SK-N-SH (cell line): ENCODE measurements around the gene TRAPPC3. TPM values are rescaled to one million over a fixed set of nuclear protein-coding genes. Genes with fewer than 3 reads are reported as not detected.

ENCODE experiments used
- CTCF ChIA-PET: fragments of 300-600, 350-600 bp; formaldehyde crosslinking; extraction: SDS; loops from one replicate; lab custom pipeline; 2021; lab: Yijun Ruan, JAX
- POLR2A ChIA-PET: fragments of 350-600 bp; sonication (Branson Sonifier 250); formaldehyde crosslinking; extraction: SDS; loops from one replicate; lab custom pipeline; 2020; ENCODE audit warnings: antibody characterized with exemption, inconsistent platforms; lab: Yijun Ruan, JAX
- DNase-seq: peaks from one replicate; pipeline ENCODE4 v3.0.0; 2012
- H2AFZ ChIP-seq: fragments of 200-600 bp; sonication (generic); 2 replicates; pipeline ENCODE4 v1.8.1; 2016; ENCODE audit warnings: antibody characterized with exemption, mild to moderate bottlenecking, low read depth
- H3F3A ChIP-seq: fragments of 200-600 bp; sonication (generic); replicated peaks from 2 replicates; pipeline ENCODE3; 2016; ENCODE audit warnings: antibody characterized with exemption, mild to moderate bottlenecking; ENCODE audit not compliant: insufficient read depth
- H3K27ac ChIP-seq, 2 experiments: fragments of 200-500 bp in 1 of 2; fragments of 200-600 bp in 1 of 2; sonication (Bioruptor generic) in 1 of 2; sonication (generic), shearing (Covaris generic) in 1 of 2; 2 replicates each; pipeline versions ENCODE4 v1.5.1 to v1.6.1; 2014 to 2016; ENCODE audit warnings: low read depth in 2 of 2, inconsistent platforms in 1 of 2, low read length in 1 of 2, mild to moderate bottlenecking in 1 of 2, mixed read lengths in 1 of 2
- H3K27me3 ChIP-seq: fragments of 200-600 bp; sonication (generic), shearing (Covaris generic); 2 replicates; pipeline ENCODE4 v1.6.1; 2016; ENCODE audit warnings: mixed run types; ENCODE audit not compliant: insufficient read depth
- H3K36me3 ChIP-seq, 2 experiments: fragments of 200-500 bp in 1 of 2; fragments of 200-600 bp in 1 of 2; sonication (Bioruptor generic) in 1 of 2; sonication (generic) in 1 of 2; replicated peaks in 1 of 2; 2 replicates each; pipeline versions ENCODE3 to v1.5.1; 2014 to 2016; ENCODE audit warnings: low read length in 1 of 2, mild to moderate bottlenecking in 1 of 2; ENCODE audit not compliant: insufficient read depth in 2 of 2, control insufficient read depth in 1 of 2
- H3K4me1 ChIP-seq, 2 experiments: fragments of 200-500 bp in 1 of 2; fragments of 200-600 bp in 1 of 2; sonication (Bioruptor generic) in 1 of 2; sonication (generic), shearing (Covaris generic) in 1 of 2; 2 replicates each; pipeline versions ENCODE4 v1.5.1 to v1.6.1; 2014 to 2016; ENCODE audit warnings: low read depth in 1 of 2, low read length in 1 of 2, mixed run types in 1 of 2; ENCODE audit not compliant: insufficient read depth in 2 of 2, control insufficient read depth in 1 of 2
- H3K4me2 ChIP-seq: fragments of 200-600 bp; sonication (generic), shearing (Covaris generic); 2 replicates; pipeline ENCODE4 v1.6.1; 2017; ENCODE audit warnings: mixed run types
- H3K4me3 ChIP-seq, 2 experiments: fragments of 200-500 bp in 1 of 2; fragments of 200-600 bp in 1 of 2; sonication (Bioruptor generic) in 1 of 2; sonication (generic), shearing (Covaris generic) in 1 of 2; 2 replicates each; pipeline versions ENCODE4 v1.5.1 to v1.8.1; 2014 to 2016; ENCODE audit warnings: low read depth in 2 of 2, inconsistent platforms in 1 of 2, low read length in 1 of 2, mild to moderate bottlenecking in 1 of 2, mixed read lengths in 1 of 2, moderate library complexity in 1 of 2
- H3K79me2 ChIP-seq: fragments of 200-600 bp; sonication (generic); 2 replicates; pipeline ENCODE4 v1.8.1; 2017; ENCODE audit warnings: mild to moderate bottlenecking; ENCODE audit not compliant: insufficient read depth
- H3K9ac ChIP-seq: fragments of 200-600 bp; sonication (generic); 2 replicates; pipeline ENCODE4 v1.6.1; 2017; ENCODE audit warnings: mixed run types
- H3K9me2 ChIP-seq: fragments of 200-600 bp; sonication (generic); 2 replicates; pipeline ENCODE4 v1.6.1; 2017; ENCODE audit warnings: mixed run types
- H3K9me3 ChIP-seq: fragments of 200-600 bp; sonication (generic); 2 replicates; pipeline ENCODE4 v1.6.1; 2017; ENCODE audit warnings: mixed run types, mild to moderate bottlenecking, moderate library complexity
- H4K20me1 ChIP-seq: fragments of 200-600 bp; sonication (generic); 2 replicates; pipeline ENCODE4 v1.6.1; 2017; ENCODE audit warnings: mild to moderate bottlenecking, mixed run types; ENCODE audit not compliant: insufficient read depth
- CHD2 ChIP-seq: fragments of 150-350 bp; IDR thresholded peaks from 2 replicates; pipeline ENCODE4 v1.6.1; 2018; ENCODE audit warnings: low read length; ENCODE audit not compliant: partially characterized antibody
- FOXM1 ChIP-seq: IDR thresholded peaks from 2 replicates; pipeline ENCODE4 v1.4.0; 2012; ENCODE audit warnings: low read depth, mild to moderate bottlenecking
- MEF2A ChIP-seq: IDR thresholded peaks from 2 replicates; pipeline ENCODE4 v1.4.0; 2012; ENCODE audit warnings: low read depth, borderline replicate concordance
- NRF1 ChIP-seq: IDR thresholded peaks from 2 replicates; pipeline ENCODE4 v1.6.1; 2012; ENCODE audit warnings: low read depth, mild to moderate bottlenecking, low read length
- POLR2AphosphoS5 ChIP-seq: IDR thresholded peaks from 2 replicates; pipeline ENCODE4 v1.6.1; 2012; ENCODE audit warnings: low read depth, low read length
- RCOR1 ChIP-seq: fragments of 150-350 bp; IDR thresholded peaks from 2 replicates; pipeline ENCODE4 v1.6.1; 2017; ENCODE audit warnings: antibody characterized with exemption, low read length
- RXRA ChIP-seq: IDR thresholded peaks from 2 replicates; pipeline ENCODE4 v1.4.0; 2012; ENCODE audit warnings: low read depth, mild to moderate bottlenecking, borderline replicate concordance
- SIN3A ChIP-seq: IDR thresholded peaks from 2 replicates; pipeline ENCODE4 v1.6.1; 2012; ENCODE audit warnings: low read depth, mild to moderate bottlenecking, low read length, moderate library complexity, borderline replicate concordance
- SMC3 ChIP-seq: IDR thresholded peaks from 2 replicates; pipeline ENCODE4 v1.6.1; 2012; ENCODE audit warnings: low read depth, low read length, improper control_type of control experiment
- WGBS: methylation state at CpG from one replicate; pipeline ENCODE4 v1.1.6; 2017; ENCODE audit warnings: low lambda C conversion rate; 5-methylcytosine and 5-hydroxymethylcytosine counted together
- polyA plus RNA-seq, 3 experiments: library from polyadenylated mRNA; depleted of rRNA; stranded (reverse); fragments of >200 nt; gene quantifications; 2 replicates each; pipeline ENCODE4 v1.2.3, GENCODE V29; 2012
- TF ChIP-seq, protein P1 (sequence below): IDR thresholded peaks from 2 replicates; pipeline ENCODE4 v1.6.1; 2012; ENCODE audit warnings: mild to moderate bottlenecking, low read depth, low read length, moderate library complexity
- TF ChIP-seq, protein P2 (sequence below): fragments of 200-600 bp; sonication (generic); IDR thresholded peaks from 2 replicates; pipeline ENCODE4 v1.6.1; 2017; ENCODE audit warnings: antibody characterized with exemption, mild to moderate bottlenecking, moderate library complexity
- TF ChIP-seq, protein P3 (sequence below): fragments of 150-350 bp; IDR thresholded peaks from 2 replicates; pipeline ENCODE4 v1.6.1; 2016; ENCODE audit warnings: mild to moderate bottlenecking, low read depth, low read length
- TF ChIP-seq, protein P4 (sequence below): IDR thresholded peaks from 2 replicates; pipeline ENCODE4 v1.4.0; 2012; ENCODE audit warnings: low read depth, borderline replicate concordance
- TF ChIP-seq, protein P5 (sequence below): IDR thresholded peaks from 2 replicates; pipeline ENCODE4; 2012
- TF ChIP-seq, protein P6 (sequence below): IDR thresholded peaks from 2 replicates; pipeline ENCODE4 v1.4.0; 2012; ENCODE audit warnings: low read depth, borderline replicate concordance

TRAPPC3 gene
- polyA plus RNA-seq, 1 of the 3 experiments (the other 2 are of a cell fraction) = 149 TPM

DNA sequence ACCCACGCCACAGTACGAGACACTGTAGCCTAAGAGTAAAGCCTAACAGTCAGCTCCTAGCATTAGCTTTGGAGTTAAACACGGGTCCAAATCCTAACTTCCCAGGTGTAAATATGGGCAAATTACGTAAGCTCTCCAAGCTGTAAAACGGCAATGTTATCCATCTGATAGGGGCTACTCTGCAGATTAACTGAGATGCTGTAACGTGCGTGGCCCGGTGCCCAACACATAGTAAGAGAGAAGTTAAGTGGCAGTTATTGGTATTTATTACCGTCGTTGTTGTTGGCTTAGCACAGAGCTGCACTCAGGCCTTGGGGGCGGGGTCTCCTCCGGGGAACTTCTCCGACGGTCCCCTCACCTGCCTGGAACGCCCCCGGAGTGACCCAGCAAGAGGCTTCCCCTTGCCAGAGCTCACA, 457 bp downstream of the TRAPPC3 start (continued):
- TF ChIP-seq, protein P1, sequence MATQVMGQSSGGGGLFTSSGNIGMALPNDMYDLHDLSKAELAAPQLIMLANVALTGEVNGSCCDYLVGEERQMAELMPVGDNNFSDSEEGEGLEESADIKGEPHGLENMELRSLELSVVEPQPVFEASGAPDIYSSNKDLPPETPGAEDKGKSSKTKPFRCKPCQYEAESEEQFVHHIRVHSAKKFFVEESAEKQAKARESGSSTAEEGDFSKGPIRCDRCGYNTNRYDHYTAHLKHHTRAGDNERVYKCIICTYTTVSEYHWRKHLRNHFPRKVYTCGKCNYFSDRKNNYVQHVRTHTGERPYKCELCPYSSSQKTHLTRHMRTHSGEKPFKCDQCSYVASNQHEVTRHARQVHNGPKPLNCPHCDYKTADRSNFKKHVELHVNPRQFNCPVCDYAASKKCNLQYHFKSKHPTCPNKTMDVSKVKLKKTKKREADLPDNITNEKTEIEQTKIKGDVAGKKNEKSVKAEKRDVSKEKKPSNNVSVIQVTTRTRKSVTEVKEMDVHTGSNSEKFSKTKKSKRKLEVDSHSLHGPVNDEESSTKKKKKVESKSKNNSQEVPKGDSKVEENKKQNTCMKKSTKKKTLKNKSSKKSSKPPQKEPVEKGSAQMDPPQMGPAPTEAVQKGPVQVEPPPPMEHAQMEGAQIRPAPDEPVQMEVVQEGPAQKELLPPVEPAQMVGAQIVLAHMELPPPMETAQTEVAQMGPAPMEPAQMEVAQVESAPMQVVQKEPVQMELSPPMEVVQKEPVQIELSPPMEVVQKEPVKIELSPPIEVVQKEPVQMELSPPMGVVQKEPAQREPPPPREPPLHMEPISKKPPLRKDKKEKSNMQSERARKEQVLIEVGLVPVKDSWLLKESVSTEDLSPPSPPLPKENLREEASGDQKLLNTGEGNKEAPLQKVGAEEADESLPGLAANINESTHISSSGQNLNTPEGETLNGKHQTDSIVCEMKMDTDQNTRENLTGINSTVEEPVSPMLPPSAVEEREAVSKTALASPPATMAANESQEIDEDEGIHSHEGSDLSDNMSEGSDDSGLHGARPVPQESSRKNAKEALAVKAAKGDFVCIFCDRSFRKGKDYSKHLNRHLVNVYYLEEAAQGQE = no peak
- TF ChIP-seq, protein P2, sequence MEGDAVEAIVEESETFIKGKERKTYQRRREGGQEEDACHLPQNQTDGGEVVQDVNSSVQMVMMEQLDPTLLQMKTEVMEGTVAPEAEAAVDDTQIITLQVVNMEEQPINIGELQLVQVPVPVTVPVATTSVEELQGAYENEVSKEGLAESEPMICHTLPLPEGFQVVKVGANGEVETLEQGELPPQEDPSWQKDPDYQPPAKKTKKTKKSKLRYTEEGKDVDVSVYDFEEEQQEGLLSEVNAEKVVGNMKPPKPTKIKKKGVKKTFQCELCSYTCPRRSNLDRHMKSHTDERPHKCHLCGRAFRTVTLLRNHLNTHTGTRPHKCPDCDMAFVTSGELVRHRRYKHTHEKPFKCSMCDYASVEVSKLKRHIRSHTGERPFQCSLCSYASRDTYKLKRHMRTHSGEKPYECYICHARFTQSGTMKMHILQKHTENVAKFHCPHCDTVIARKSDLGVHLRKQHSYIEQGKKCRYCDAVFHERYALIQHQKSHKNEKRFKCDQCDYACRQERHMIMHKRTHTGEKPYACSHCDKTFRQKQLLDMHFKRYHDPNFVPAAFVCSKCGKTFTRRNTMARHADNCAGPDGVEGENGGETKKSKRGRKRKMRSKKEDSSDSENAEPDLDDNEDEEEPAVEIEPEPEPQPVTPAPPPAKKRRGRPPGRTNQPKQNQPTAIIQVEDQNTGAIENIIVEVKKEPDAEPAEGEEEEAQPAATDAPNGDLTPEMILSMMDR = no peak

DNA sequence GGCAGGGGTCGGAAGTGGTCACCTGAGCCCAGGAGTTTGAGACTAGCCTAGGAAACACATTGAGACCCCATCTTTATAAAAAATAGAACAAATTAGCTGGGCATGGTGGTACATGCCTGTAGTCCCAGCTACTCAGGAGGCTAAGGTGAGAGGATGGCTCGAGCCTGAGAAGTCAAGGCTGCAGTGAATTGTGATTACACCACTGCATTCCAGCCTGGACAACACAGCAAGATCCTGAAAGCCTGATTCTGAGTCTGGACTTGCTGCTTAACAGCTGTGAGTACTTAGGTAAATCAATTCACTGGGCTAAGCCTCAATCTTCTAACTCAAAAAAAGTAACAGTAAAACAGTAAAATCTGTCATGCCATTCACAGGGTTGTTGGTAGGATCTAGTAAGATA, 4.9 kb downstream of the TRAPPC3 start:
- H3K79me2 ChIP-seq = peaks cover 98% of the 10 kb centered on the region
- H3K4me1 ChIP-seq = peaks cover 0 to 7% of the 10 kb centered on the region in 2 experiments; a peak in 2 of 4 replicates
- H3K27me3 ChIP-seq = no peaks in the 10 kb centered on the region
- H3K4me3 ChIP-seq = no peak overlapping the region
- no peak overlapping the region for H3K27ac ChIP-seq
- DNase-seq = no peak
- no peak overlapping the region for H2AFZ ChIP-seq
- no peaks in the 10 kb centered on the region for H3K9me3 ChIP-seq
- WGBS = 88% methylated on average over 2 of the region's 2 CpGs
- H3K9ac ChIP-seq = no peak overlapping the region
- H3K9me2 ChIP-seq = no peaks in the 10 kb centered on the region
- ChIA-PET CTCF (interaction anchor here (1.1 to 6.6 kb wide), 2 partner anchors 11 to 16 kb away, joined by 3 to 68 read pairs; no protein-coding TSS in a partner anchor), POLR2A (interaction anchor here (0.7 kb wide), 1 partner anchor 10 kb away, joined by 7 read pairs; no protein-coding TSS in a partner anchor)
- H3K4me2 ChIP-seq = no peak overlapping the region
- peaks cover 19% of the 10 kb centered on the region for H3F3A ChIP-seq
- no peaks in the 10 kb centered on the region; the same call in 1 of the 2 replicates for H4K20me1 ChIP-seq
- peaks cover 9% of the 10 kb centered on the region in 2 experiments for H3K36me3 ChIP-seq
- TF ChIP-seq, protein P3, sequence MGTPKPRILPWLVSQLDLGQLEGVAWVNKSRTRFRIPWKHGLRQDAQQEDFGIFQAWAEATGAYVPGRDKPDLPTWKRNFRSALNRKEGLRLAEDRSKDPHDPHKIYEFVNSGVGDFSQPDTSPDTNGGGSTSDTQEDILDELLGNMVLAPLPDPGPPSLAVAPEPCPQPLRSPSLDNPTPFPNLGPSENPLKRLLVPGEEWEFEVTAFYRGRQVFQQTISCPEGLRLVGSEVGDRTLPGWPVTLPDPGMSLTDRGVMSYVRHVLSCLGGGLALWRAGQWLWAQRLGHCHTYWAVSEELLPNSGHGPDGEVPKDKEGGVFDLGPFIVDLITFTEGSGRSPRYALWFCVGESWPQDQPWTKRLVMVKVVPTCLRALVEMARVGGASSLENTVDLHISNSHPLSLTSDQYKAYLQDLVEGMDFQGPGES = no peak
- TF ChIP-seq SIN3A = no peak
- TF ChIP-seq POLR2AphosphoS5 = no peak
- TF ChIP-seq FOXM1 = no peak
- TF ChIP-seq, protein P4, sequence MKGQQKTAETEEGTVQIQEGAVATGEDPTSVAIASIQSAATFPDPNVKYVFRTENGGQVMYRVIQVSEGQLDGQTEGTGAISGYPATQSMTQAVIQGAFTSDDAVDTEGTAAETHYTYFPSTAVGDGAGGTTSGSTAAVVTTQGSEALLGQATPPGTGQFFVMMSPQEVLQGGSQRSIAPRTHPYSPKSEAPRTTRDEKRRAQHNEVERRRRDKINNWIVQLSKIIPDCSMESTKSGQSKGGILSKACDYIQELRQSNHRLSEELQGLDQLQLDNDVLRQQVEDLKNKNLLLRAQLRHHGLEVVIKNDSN = no peak
- no peak for TF ChIP-seq RXRA
- TF ChIP-seq RCOR1 = no peak
- TF ChIP-seq, protein P5, sequence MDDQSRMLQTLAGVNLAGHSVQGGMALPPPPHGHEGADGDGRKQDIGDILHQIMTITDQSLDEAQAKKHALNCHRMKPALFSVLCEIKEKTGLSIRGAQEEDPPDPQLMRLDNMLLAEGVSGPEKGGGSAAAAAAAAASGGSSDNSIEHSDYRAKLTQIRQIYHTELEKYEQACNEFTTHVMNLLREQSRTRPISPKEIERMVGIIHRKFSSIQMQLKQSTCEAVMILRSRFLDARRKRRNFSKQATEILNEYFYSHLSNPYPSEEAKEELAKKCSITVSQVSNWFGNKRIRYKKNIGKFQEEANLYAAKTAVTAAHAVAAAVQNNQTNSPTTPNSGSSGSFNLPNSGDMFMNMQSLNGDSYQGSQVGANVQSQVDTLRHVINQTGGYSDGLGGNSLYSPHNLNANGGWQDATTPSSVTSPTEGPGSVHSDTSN = no peak
- no peak for TF ChIP-seq MEF2A
- TF ChIP-seq CHD2 = no peak
- TF ChIP-seq NRF1 = no peak
- TF ChIP-seq, protein P6, sequence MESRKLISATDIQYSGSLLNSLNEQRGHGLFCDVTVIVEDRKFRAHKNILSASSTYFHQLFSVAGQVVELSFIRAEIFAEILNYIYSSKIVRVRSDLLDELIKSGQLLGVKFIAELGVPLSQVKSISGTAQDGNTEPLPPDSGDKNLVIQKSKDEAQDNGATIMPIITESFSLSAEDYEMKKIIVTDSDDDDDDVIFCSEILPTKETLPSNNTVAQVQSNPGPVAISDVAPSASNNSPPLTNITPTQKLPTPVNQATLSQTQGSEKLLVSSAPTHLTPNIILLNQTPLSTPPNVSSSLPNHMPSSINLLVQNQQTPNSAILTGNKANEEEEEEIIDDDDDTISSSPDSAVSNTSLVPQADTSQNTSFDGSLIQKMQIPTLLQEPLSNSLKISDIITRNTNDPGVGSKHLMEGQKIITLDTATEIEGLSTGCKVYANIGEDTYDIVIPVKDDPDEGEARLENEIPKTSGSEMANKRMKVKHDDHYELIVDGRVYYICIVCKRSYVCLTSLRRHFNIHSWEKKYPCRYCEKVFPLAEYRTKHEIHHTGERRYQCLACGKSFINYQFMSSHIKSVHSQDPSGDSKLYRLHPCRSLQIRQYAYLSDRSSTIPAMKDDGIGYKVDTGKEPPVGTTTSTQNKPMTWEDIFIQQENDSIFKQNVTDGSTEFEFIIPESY = no peak
- TF ChIP-seq, protein P1 = no peak
- no peak for TF ChIP-seq SMC3
